ENCODE results near the gene NTRK3.

NTRK3 gene

GRCh38 chr15:88256279-88257230 lies at the start of gene NTRK3:
Gene NTRK3 (minus strand): TSS chr15:88256739. CDS start chr15:88256153, 586 bp downstream.
- H3K27me3 ChIP-seq (ENCODE audit: low read depth, low read length), result peaks cover 50% of the 10 kb centered on the region
- H3K36me3 ChIP-seq (ENCODE audit: control insufficient read depth in 1 of 2, insufficient read depth in 2 of 2, low read length in 2 of 2), result no peaks in the 10 kb centered on the region
- H3K9me3 ChIP-seq (ENCODE audit: control insufficient read depth in 1 of 2, low read length in 2 of 2), result no peaks in the 10 kb centered on the region
- H3K4me1 ChIP-seq (ENCODE audit: control insufficient read depth in 1 of 2, insufficient read depth in 2 of 2, low read length in 2 of 2), result peaks cover 0 to 25% of the 10 kb centered on the region in 2 donors
- peak within 1 kb of the TSS; percentile 7 to 68 for H3K4me3 ChIP-seq (ENCODE audit: low read depth in 1 of 2, low read length in 2 of 2)
- H3K27ac ChIP-seq (ENCODE audit: low read length), result no peak within 1 kb of the TSS

DNA sequence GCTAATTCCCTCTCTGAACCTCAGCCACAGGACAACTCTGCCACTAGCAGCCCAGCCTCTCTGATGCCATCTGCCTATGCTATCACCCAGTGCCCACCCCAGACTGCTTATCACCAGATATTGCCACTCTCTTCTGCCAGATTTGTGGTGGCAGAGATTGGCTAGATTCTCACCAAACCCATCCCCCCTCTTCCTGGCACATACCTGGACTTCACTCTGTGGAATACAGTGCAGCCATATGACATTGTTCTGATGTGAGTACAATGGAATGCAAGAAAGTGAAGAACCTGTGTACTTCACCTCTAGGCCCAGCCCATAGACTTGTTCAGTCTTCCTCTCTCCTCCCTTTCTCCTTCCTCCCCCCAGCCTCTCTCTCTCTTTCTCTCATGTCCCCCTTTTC lies 46.9 kb upstream of the NTRK3 start:
- no peak overlapping the region for H3K27ac ChIP-seq (ENCODE audit: low read length)
- H3K27me3 ChIP-seq (ENCODE audit: low read depth, low read length), result no peaks in the 10 kb centered on the region
- H3K4me1 ChIP-seq (ENCODE audit: control insufficient read depth in 1 of 2, insufficient read depth in 2 of 2, low read length in 2 of 2), result no peaks in the 10 kb centered on the region
- H3K9me3 ChIP-seq (ENCODE audit: control insufficient read depth in 1 of 2, low read length in 2 of 2), result no peaks in the 10 kb centered on the region
- H3K4me3 ChIP-seq (ENCODE audit: low read depth in 1 of 2, low read length in 2 of 2), result no peak overlapping the region
- H3K36me3 ChIP-seq (ENCODE audit: control insufficient read depth in 1 of 2, insufficient read depth in 2 of 2, low read length in 2 of 2), result no peaks in the 10 kb centered on the region

GRCh38 chr15:88302373-88302772 lies 45.8 kb upstream of the NTRK3 start:
- no peaks in the 10 kb centered on the region for H3K36me3 ChIP-seq (ENCODE audit: control insufficient read depth in 1 of 2, insufficient read depth in 2 of 2, low read length in 2 of 2)
- H3K4me1 ChIP-seq (ENCODE audit: control insufficient read depth in 1 of 2, insufficient read depth in 2 of 2, low read length in 2 of 2), result no peaks in the 10 kb centered on the region
- no peaks in the 10 kb centered on the region for H3K9me3 ChIP-seq (ENCODE audit: control insufficient read depth in 1 of 2, low read length in 2 of 2)
- H3K27ac ChIP-seq (ENCODE audit: low read length), result no peak overlapping the region
- H3K27me3 ChIP-seq (ENCODE audit: low read depth, low read length), result no peaks in the 10 kb centered on the region
- H3K4me3 ChIP-seq (ENCODE audit: low read depth in 1 of 2, low read length in 2 of 2), result no peak overlapping the region

DNA sequence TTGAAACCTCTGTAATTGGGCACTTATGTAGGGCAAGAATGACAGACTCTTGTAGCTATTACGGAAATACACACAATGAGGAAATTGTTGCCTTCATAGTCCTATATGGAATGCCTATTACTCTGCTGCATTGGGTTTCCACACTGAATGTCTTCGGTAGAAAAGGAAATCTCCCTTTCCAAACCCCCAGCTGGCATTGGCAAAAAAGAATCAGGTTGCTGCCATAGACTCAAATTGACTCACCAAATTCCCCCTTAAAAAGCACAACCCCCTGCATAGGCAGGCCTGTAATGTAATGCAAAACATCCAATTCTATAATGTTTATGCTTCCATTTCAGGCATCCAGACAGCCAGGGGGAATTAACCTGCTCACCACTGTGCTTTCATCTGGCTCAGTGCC lies 44.8 kb upstream of the NTRK3 start:
- no peaks in the 10 kb centered on the region for H3K4me1 ChIP-seq (ENCODE audit: control insufficient read depth in 1 of 2, insufficient read depth in 2 of 2, low read length in 2 of 2)
- H3K36me3 ChIP-seq (ENCODE audit: control insufficient read depth in 1 of 2, insufficient read depth in 2 of 2, low read length in 2 of 2), result no peaks in the 10 kb centered on the region
- H3K27me3 ChIP-seq (ENCODE audit: low read depth, low read length), result no peaks in the 10 kb centered on the region
- H3K9me3 ChIP-seq (ENCODE audit: control insufficient read depth in 1 of 2, low read length in 2 of 2), result no peaks in the 10 kb centered on the region
- no peak overlapping the region for H3K27ac ChIP-seq (ENCODE audit: low read length)
- no peak overlapping the region for H3K4me3 ChIP-seq (ENCODE audit: low read depth in 1 of 2, low read length in 2 of 2)

GRCh38 chr15:88300861-88301260 lies 44.3 kb upstream of the NTRK3 start:
- Histone ChIP-seq H3K27me3 (ENCODE audit: low read depth, low read length) (no peaks in the 10 kb centered on the region), H3K36me3 (ENCODE audit: control insufficient read depth in 1 of 2, insufficient read depth in 2 of 2, low read length in 2 of 2) (no peaks in the 10 kb centered on the region), H3K4me3 (ENCODE audit: low read depth in 1 of 2, low read length in 2 of 2) (no peak overlapping the region), H3K9me3 (ENCODE audit: control insufficient read depth in 1 of 2, low read length in 2 of 2) (no peaks in the 10 kb centered on the region), H3K27ac (ENCODE audit: low read length) (no peak overlapping the region), H3K4me1 (ENCODE audit: control insufficient read depth in 1 of 2, insufficient read depth in 2 of 2, low read length in 2 of 2) (no peaks in the 10 kb centered on the region)

DNA sequence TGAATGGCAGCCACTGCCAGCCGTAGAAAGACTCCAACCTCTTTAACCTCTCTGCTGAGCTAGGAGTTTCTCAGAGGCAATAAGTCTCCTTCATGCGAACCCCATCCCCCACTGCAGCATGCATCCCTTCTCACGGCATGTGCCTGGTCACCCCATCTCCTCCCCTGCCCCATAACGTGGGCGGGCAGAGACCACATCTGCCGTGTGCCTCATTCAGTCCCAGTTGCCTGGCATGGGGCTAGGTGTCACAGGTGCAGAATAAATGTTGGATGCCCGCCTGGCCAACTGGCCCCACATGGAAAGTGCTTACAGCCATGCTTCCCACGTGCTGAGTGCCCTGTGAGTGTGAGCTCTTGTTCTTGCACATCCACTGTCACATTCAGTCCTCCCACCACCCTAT lies 43.5 kb upstream of the NTRK3 start:
- H3K4me3 ChIP-seq (ENCODE audit: low read depth in 1 of 2, low read length in 2 of 2), result no peak overlapping the region
- no peaks in the 10 kb centered on the region for H3K9me3 ChIP-seq (ENCODE audit: control insufficient read depth in 1 of 2, low read length in 2 of 2)
- H3K27me3 ChIP-seq (ENCODE audit: low read depth, low read length), result no peaks in the 10 kb centered on the region

DNA sequence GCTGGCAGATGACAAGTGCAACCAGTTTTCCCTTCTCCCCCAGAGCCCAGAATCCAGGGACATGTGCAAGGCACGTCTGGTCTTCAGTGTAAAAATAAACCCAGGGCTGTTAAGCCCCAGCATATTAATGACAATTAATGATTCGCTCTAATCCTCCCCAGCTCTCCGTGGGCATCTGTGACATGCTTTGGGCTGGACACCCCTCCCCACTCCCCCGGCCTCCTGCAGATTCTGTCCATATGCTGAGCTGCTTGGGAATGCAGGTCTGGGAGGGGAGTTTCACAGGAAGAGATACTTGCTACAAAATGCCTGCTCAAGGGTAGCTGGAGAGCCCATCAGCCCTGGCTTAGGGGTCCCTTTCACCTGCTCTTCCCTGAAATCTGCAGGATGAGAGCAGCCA lies 43.0 kb upstream of the NTRK3 start:
- no peaks in the 10 kb centered on the region for H3K27me3 ChIP-seq (ENCODE audit: low read depth, low read length)
- H3K9me3 ChIP-seq (ENCODE audit: control insufficient read depth in 1 of 2, low read length in 2 of 2), result no peaks in the 10 kb centered on the region
- H3K27ac ChIP-seq (ENCODE audit: low read length), result no peak overlapping the region
- H3K36me3 ChIP-seq (ENCODE audit: control insufficient read depth in 1 of 2, insufficient read depth in 2 of 2, low read length in 2 of 2), result no peaks in the 10 kb centered on the region
- H3K4me1 ChIP-seq (ENCODE audit: control insufficient read depth in 1 of 2, insufficient read depth in 2 of 2, low read length in 2 of 2), result no peaks in the 10 kb centered on the region
- no peak overlapping the region for H3K4me3 ChIP-seq (ENCODE audit: low read depth in 1 of 2, low read length in 2 of 2)

More for the DNA sequence above, 43.5 kb upstream of the NTRK3 start:
- H3K27ac ChIP-seq (ENCODE audit: low read length), result no peak overlapping the region
- no peaks in the 10 kb centered on the region for H3K4me1 ChIP-seq (ENCODE audit: control insufficient read depth in 1 of 2, insufficient read depth in 2 of 2, low read length in 2 of 2)
- H3K36me3 ChIP-seq (ENCODE audit: control insufficient read depth in 1 of 2, insufficient read depth in 2 of 2, low read length in 2 of 2), result no peaks in the 10 kb centered on the region

- no peak overlapping the region for H3K4me3 ChIP-seq (ENCODE audit: low read depth in 1 of 2, low read length in 2 of 2)
- no peaks in the 10 kb centered on the region for H3K4me1 ChIP-seq (ENCODE audit: control insufficient read depth in 1 of 2, insufficient read depth in 2 of 2, low read length in 2 of 2)
- no peaks in the 10 kb centered on the region for H3K36me3 ChIP-seq (ENCODE audit: control insufficient read depth in 1 of 2, insufficient read depth in 2 of 2, low read length in 2 of 2)
- H3K27me3 ChIP-seq (ENCODE audit: low read depth, low read length), result peaks cover 20% of the 10 kb centered on the region
- H3K9me3 ChIP-seq (ENCODE audit: control insufficient read depth in 1 of 2, low read length in 2 of 2), result no peaks in the 10 kb centered on the region
- no peak overlapping the region for H3K27ac ChIP-seq (ENCODE audit: low read length)
These were observed 32.1 kb upstream of the NTRK3 start for GRCh38 chr15:88288661-88289060.

GRCh38 chr15:88288206-88288605 lies 31.7 kb upstream of the NTRK3 start:
- Histone ChIP-seq H3K27ac (ENCODE audit: low read length) (no peak overlapping the region), H3K4me1 (ENCODE audit: control insufficient read depth in 1 of 2, insufficient read depth in 2 of 2, low read length in 2 of 2) (no peaks in the 10 kb centered on the region), H3K4me3 (ENCODE audit: low read depth in 1 of 2, low read length in 2 of 2) (no peak overlapping the region), H3K27me3 (ENCODE audit: low read depth, low read length) (peaks cover 25% of the 10 kb centered on the region), H3K9me3 (ENCODE audit: control insufficient read depth in 1 of 2, low read length in 2 of 2) (no peaks in the 10 kb centered on the region), H3K36me3 (ENCODE audit: control insufficient read depth in 1 of 2, insufficient read depth in 2 of 2, low read length in 2 of 2) (no peaks in the 10 kb centered on the region)

DNA sequence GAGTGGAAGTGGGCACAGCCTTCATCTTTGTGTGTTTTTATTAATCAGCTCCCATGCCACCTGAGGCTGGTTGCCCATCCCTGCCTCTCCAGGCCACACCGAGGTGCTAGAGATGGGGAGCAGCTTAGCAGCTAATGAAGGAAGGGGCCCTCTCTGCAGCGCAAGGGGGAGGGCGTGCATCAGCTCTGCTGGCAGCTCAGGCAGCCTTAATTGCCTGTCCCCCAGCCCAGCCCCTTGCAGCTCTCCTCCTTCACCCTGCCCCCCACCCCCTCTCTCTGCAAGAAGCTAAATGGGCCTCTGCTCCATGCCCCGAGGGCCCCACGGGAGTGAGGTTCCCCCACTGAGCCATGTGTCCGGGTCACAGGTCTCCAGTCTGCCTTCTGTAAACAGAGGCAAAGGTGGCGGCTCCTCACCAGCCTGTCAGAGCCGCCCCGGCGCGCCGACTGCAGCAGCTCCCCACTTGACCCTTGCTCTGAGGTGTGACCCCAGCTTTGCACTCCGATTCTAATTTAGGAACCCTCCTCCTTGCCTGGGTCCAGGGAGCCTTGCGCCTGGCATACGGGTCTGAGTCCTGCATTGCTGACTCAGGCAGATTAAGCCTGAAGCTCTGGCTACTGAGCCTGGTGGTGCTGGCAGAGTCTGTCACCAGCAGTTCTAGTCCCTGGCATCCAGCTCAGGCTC lies 27.9 kb upstream of the NTRK3 start:
- Histone ChIP-seq H3K36me3 (ENCODE audit: control insufficient read depth in 1 of 2, insufficient read depth in 2 of 2, low read length in 2 of 2) (no peaks in the 10 kb centered on the region), H3K4me1 (ENCODE audit: control insufficient read depth in 1 of 2, insufficient read depth in 2 of 2, low read length in 2 of 2) (no peaks in the 10 kb centered on the region), H3K27me3 (ENCODE audit: low read depth, low read length) (peaks cover 26% of the 10 kb centered on the region), H3K27ac (ENCODE audit: low read length) (no peak overlapping the region), H3K4me3 (ENCODE audit: low read depth in 1 of 2, low read length in 2 of 2) (no peak overlapping the region), H3K9me3 (ENCODE audit: control insufficient read depth in 1 of 2, low read length in 2 of 2) (peaks cover 0 to 4% of the 10 kb centered on the region in 2 donors)

DNA sequence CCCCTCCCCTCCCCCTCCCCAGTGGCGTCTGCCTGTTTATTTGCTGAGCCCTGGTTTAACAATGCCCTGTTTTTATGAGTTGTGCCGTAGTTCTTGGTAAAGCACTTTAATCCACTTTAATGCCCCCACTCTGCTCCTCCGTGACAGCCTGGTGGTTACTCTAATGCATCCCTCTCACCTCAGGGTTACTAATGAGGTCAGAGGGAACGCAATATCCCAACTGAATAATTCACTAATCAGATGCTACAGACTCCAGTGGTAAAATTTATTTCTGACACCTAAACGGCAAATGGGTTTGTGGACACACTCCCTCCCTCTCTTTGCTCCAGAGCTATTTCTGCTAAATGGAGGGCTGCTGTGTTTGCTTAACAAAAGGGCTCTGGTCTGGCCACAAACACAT lies 26.1 kb upstream of the NTRK3 start:
- H3K9me3 ChIP-seq (ENCODE audit: control insufficient read depth in 1 of 2, low read length in 2 of 2), result peaks cover 0 to 4% of the 10 kb centered on the region in 2 donors

More for the DNA sequence above, 26.1 kb upstream of the NTRK3 start:
- Histone ChIP-seq H3K4me3 (ENCODE audit: low read depth in 1 of 2, low read length in 2 of 2) (no peak overlapping the region), H3K27ac (ENCODE audit: low read length) (no peak overlapping the region), H3K36me3 (ENCODE audit: control insufficient read depth in 1 of 2, insufficient read depth in 2 of 2, low read length in 2 of 2) (no peaks in the 10 kb centered on the region), H3K27me3 (ENCODE audit: low read depth, low read length) (peaks cover 26% of the 10 kb centered on the region), H3K4me1 (ENCODE audit: control insufficient read depth in 1 of 2, insufficient read depth in 2 of 2, low read length in 2 of 2) (no peaks in the 10 kb centered on the region)
